Activated naive CD8-positive, alpha-beta T cell treated with anti-CD3 and anti-CD28 coated beads, Interleukin-2, amount 50 U/mL, for 24 hours (primary cell): ENCODE data around the gene USP37.

Experiments used
- ATAC-seq: fragments of 150-1000 bp; cut with Tn5 transposase; one replicate; pipeline ENCODE4 v1.10.0; 2021
- DNase-seq: peaks from one replicate; pipeline ENCODE4 v3.0.0; 2021
- H3K27ac Mint-ChIP-seq: one replicate; pipeline ENCODE4 v1.8.0; 2021; ENCODE audit warnings: mild to moderate bottlenecking, mixed read lengths
- H3K27me3 Mint-ChIP-seq: one replicate; pipeline ENCODE4 v1.8.0; 2021; ENCODE audit warnings: mixed read lengths
- H3K36me3 Mint-ChIP-seq: one replicate; pipeline ENCODE4 v1.8.0; 2021; ENCODE audit warnings: low read depth, mixed read lengths
- H3K4me1 Mint-ChIP-seq: one replicate; pipeline ENCODE4 v1.8.0; 2021; ENCODE audit warnings: mixed read lengths
- H3K4me3 Mint-ChIP-seq: one replicate; pipeline ENCODE4 v1.8.0; 2021; ENCODE audit warnings: mild to moderate bottlenecking, moderate library complexity, mixed read lengths
- H3K9me3 Mint-ChIP-seq: one replicate; pipeline ENCODE4 v1.8.0; 2021; ENCODE audit warnings: mixed read lengths

The USP37 gene

DNA sequence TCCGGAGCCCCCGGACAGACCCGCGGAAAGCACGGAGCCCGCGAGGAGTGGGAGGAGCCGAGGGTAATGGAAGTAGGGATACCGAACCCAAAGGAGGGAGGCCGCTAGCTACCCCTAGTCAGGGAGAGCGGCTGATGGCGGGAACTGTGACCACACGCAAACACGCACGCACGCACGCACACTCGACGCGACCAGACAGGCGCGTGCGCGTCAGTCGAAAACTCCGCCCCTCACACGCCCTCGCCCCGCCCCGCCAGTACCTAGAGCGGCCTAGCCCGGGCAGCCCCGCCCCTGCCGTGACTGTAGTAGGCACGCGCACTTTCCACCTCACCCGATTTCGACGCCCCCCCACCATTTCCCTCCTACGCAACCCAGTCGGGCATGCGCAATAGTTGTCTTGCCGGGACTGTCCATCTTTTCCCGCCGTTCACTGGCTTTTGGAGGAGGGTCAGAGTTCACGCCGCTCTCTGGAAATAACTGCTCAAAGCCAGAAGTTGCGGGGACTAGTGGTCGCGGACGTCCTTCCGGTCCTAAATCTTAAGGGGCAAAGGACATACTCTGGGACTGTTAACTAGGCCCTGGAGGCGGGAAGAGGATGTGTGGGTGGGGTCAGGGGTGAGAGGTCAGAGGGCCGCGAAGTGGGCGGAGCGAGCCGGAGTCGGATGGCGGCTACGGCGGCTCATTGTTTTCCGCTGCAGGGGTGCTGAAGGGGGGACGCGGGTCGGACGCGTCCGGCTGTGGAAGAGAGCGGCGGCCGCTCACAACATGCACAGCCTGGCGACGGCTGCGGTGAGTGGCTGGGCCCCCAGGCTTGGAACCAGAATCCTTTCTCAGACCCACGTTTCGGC is at the start of gene USP37, which contains the start of gene CNOT9:
Gene USP37, minus strand, starts transcription at position 162 of the 848 bp plus-strand sequence. CDS start 9,698 bp downstream, outside the sequence.
Gene CNOT9, plus strand, starts transcription at position 650 of the 848 bp plus-strand sequence. Its CDS starts 116 bp downstream, at position 766.
- ATAC-seq (peak; percentile 86), DNase-seq (peak; percentile 100)
- Mint-ChIP-seq H3K4me1 (peaks cover 58% of the 10 kb centered on the region), H3K4me3 (peak within 1 kb of the TSS; percentile 92), H3K9me3 (no peaks in the 10 kb centered on the region), H3K36me3 (peaks cover 56% of the 10 kb centered on the region), H3K27ac (peak within 1 kb of the TSS; percentile 100), H3K27me3 (peaks cover 3% of the 10 kb centered on the region)

DNA sequence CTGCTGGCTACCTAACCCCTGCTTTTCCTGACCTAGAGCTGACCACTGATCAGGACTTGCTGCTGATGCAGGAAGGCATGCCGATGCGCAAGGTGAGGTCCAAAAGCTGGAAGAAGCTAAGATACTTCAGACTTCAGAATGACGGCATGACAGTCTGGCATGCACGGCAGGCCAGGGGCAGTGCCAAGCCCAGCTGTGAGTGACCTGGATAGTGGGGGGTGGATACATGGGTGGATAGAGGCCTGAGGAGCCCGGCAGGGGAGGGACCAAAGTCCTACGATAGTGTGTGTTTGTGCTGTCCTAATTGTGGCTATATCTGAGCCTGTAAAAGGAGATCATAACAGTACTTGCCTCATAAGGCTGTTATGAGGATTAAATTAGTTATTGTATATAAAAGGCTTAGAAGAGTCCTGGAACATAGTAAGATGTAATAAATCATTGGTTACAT is 47.7 kb upstream of the USP37 start:
- no peaks in the 10 kb centered on the region for H3K9me3 Mint-ChIP-seq
- H3K36me3 Mint-ChIP-seq, result no peaks in the 10 kb centered on the region
- H3K4me3 Mint-ChIP-seq, result no peak overlapping the region
- H3K27me3 Mint-ChIP-seq, result peaks cover 2% of the 10 kb centered on the region
- no peaks in the 10 kb centered on the region for H3K4me1 Mint-ChIP-seq
- DNase-seq (no peak), ATAC-seq (no peak)
- H3K27ac Mint-ChIP-seq, result no peak overlapping the region

- DNase-seq (no peak), ATAC-seq (no peak)
- H3K27ac Mint-ChIP-seq, result no peak within 1 kb of the TSS
- no peak within 1 kb of the TSS for H3K4me3 Mint-ChIP-seq
- H3K27me3 Mint-ChIP-seq, result peaks cover 13% of the 10 kb centered on the region
- H3K4me1 Mint-ChIP-seq, result no peaks in the 10 kb centered on the region
- H3K36me3 Mint-ChIP-seq, result no peaks in the 10 kb centered on the region
- no peaks in the 10 kb centered on the region for H3K9me3 Mint-ChIP-seq
These were observed 39.4 kb upstream of the USP37 start, which contains the start of gene PLCD4 for GRCh38 chr2:218607436-218608115. PLCD4 (plus strand) TSS chr2:218607899; CDS start chr2:218615740, 7,841 bp downstream.

- H3K36me3 Mint-ChIP-seq, result no peaks in the 10 kb centered on the region
- H3K4me3 Mint-ChIP-seq, result no peak overlapping the region
- H3K27me3 Mint-ChIP-seq, result peaks cover 11% of the 10 kb centered on the region
- DNase-seq, result no peak
- no peaks in the 10 kb centered on the region for H3K4me1 Mint-ChIP-seq
- H3K27ac Mint-ChIP-seq, result no peak overlapping the region
- ATAC-seq, result no peak
- no peaks in the 10 kb centered on the region for H3K9me3 Mint-ChIP-seq
These were observed 37.3 kb upstream of the USP37 start for GRCh38 chr2:218605432-218605831.

DNA sequence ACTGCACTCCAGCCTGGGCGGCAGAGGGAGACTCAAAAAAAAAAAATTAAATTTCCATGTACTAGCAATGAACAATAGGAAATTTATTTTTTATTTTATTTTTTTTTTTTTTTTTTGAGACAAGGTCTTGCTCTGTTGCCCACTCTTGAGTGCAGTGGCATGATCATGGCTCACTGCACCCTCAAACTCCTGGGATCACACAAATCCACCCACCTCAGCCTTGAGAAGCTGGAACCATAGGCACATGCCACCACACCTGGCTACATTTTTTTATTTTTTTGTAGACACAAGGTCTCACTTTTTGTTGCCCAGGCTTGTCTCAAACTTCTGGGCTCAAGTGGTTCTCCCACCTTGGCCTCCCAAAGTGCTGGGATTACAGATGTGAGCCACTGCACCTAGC is 17.4 kb upstream of the USP37 start:
- Mint-ChIP-seq H3K9me3 (no peaks in the 10 kb centered on the region), H3K27ac (no peak overlapping the region), H3K4me1 (peaks cover 22% of the 10 kb centered on the region), H3K4me3 (no peak overlapping the region), H3K36me3 (peaks cover 65% of the 10 kb centered on the region), H3K27me3 (no peaks in the 10 kb centered on the region)
- DNase-seq, result no peak
- ATAC-seq, result no peak

- Mint-ChIP-seq H3K27ac (no peak overlapping the region), H3K4me3 (no peak overlapping the region), H3K4me1 (peaks cover 25% of the 10 kb centered on the region), H3K36me3 (peaks cover 61% of the 10 kb centered on the region), H3K9me3 (no peaks in the 10 kb centered on the region), H3K27me3 (no peaks in the 10 kb centered on the region)
- DNase-seq, result no peak
- ATAC-seq, result no peak
These were observed 16.1 kb upstream of the USP37 start for GRCh38 chr2:218583983-218584850.

DNA sequence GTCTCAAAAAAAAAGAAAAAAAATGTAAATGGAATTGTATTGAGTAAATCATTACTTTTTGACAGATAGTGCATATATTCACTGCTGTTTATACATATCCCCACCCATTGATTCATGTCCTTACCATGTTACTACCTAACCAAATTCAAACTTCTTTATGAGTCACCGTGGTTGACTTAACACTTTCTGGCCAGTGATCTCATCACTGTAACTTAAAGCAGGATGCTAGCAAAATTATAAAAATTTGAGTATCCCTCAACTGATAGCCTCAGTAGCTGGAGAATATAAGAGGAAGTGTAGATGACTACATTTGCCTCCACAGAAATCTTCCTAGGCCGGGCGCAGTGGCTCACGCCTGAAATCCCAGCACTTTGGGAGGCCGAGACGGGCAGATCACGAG is 13.9 kb upstream of the USP37 start:
- Mint-ChIP-seq H3K4me1 (peaks cover 36% of the 10 kb centered on the region), H3K27ac (peak overlapping the region; percentile 70), H3K27me3 (no peaks in the 10 kb centered on the region), H3K4me3 (no peak overlapping the region), H3K9me3 (no peaks in the 10 kb centered on the region), H3K36me3 (peaks cover 55% of the 10 kb centered on the region)
- DNase-seq (no peak), ATAC-seq (peak; percentile 99)

GRCh38 chr2:218578272-218578877 is 10.2 kb upstream of the USP37 start:
- ATAC-seq (no peak), DNase-seq (no peak)
- H3K27ac Mint-ChIP-seq, result no peak overlapping the region
- no peaks in the 10 kb centered on the region for H3K9me3 Mint-ChIP-seq
- no peaks in the 10 kb centered on the region for H3K27me3 Mint-ChIP-seq
- peaks cover 48% of the 10 kb centered on the region for H3K36me3 Mint-ChIP-seq
- no peak overlapping the region for H3K4me3 Mint-ChIP-seq
- peaks cover 59% of the 10 kb centered on the region for H3K4me1 Mint-ChIP-seq

GRCh38 chr2:218577482-218578220 is 9.5 kb upstream of the USP37 start:
- Mint-ChIP-seq H3K4me3 (no peak overlapping the region), H3K27ac (no peak overlapping the region), H3K9me3 (no peaks in the 10 kb centered on the region), H3K4me1 (peaks cover 58% of the 10 kb centered on the region), H3K36me3 (peaks cover 45% of the 10 kb centered on the region), H3K27me3 (no peaks in the 10 kb centered on the region)
- DNase-seq, result no peak
- ATAC-seq, result no peak

DNA sequence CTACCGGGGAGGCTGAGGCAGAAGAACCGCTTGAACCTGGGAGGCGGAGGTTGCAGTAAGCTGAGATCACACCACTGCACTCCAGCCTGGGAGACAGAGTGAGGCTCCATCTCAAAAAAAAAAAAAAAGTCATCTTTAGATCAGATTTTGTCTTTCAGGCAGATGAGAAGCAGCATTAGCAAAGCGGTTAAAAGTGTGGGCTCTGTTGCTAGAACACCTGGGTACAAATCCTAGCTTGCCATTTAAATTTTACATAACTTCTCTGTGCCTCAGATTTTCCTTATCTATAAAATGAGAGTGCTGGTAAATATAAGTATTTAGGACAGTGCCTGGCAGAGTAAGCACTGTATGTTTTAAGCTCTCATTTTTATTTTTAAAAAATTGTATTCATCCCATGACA is 8.7 kb upstream of the USP37 start:
- no peak overlapping the region for H3K4me3 Mint-ChIP-seq

GRCh38 chr2:218570850-218571249 is 2.7 kb upstream of the USP37 start:
- Mint-ChIP-seq H3K36me3 (peaks cover 63% of the 10 kb centered on the region), H3K27me3 (peaks cover 3% of the 10 kb centered on the region), H3K9me3 (no peaks in the 10 kb centered on the region), H3K4me3 (peak overlapping the region; percentile 92), H3K27ac (peak overlapping the region; percentile 100), H3K4me1 (peaks cover 69% of the 10 kb centered on the region)
- ATAC-seq, result no peak
- DNase-seq, result no peak

More for the DNA sequence above, 8.7 kb upstream of the USP37 start:
- Mint-ChIP-seq H3K9me3 (no peaks in the 10 kb centered on the region), H3K27ac (no peak overlapping the region), H3K36me3 (peaks cover 44% of the 10 kb centered on the region), H3K27me3 (no peaks in the 10 kb centered on the region), H3K4me1 (peaks cover 58% of the 10 kb centered on the region)
- DNase-seq, result no peak
- ATAC-seq, result no peak

GRCh38 chr2:218569661-218570500 is 1.7 kb upstream of the USP37 start:
- H3K27me3 Mint-ChIP-seq, result peaks cover 3% of the 10 kb centered on the region
- H3K4me3 Mint-ChIP-seq, result peak overlapping the region; percentile 92
- no peaks in the 10 kb centered on the region for H3K9me3 Mint-ChIP-seq
- H3K4me1 Mint-ChIP-seq, result peaks cover 64% of the 10 kb centered on the region
- no peak for DNase-seq
- H3K27ac Mint-ChIP-seq, result peak overlapping the region; percentile 100
- ATAC-seq, result no peak
- H3K36me3 Mint-ChIP-seq, result peaks cover 61% of the 10 kb centered on the region

DNA sequence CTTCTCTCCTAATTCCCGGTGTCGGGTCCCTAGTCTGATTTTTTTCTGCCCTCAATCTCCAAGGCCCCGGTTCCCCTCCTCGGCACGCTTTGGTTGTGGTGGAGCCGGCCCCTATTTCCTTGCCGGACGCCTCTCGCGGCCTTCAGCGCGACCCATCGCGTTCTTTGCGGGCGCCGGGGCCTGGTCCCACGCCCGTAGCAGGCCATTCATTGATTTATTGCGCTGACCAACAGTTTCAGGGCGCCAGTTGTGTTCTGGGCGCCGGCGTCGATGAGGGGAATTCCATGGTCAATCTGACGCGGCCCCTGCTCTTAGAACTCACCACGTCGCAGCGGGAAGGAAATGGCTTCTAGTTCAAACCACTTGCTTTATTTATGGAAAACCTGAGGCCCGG is 884 bp upstream of the USP37 start:
- Mint-ChIP-seq H3K27me3 (peaks cover 3% of the 10 kb centered on the region), H3K9me3 (no peaks in the 10 kb centered on the region), H3K27ac (peak overlapping the region; percentile 100), H3K4me3 (peak overlapping the region; percentile 92), H3K4me1 (peaks cover 61% of the 10 kb centered on the region), H3K36me3 (peaks cover 57% of the 10 kb centered on the region)
- peak; percentile 70 for DNase-seq
- ATAC-seq, result peak; percentile 35
